ENCODE results near the gene TMEM63C.
A peak's percentile ranks its signal among the peaks of the same experiment; 100 is the strongest.

Gene TMEM63C

DNA sequence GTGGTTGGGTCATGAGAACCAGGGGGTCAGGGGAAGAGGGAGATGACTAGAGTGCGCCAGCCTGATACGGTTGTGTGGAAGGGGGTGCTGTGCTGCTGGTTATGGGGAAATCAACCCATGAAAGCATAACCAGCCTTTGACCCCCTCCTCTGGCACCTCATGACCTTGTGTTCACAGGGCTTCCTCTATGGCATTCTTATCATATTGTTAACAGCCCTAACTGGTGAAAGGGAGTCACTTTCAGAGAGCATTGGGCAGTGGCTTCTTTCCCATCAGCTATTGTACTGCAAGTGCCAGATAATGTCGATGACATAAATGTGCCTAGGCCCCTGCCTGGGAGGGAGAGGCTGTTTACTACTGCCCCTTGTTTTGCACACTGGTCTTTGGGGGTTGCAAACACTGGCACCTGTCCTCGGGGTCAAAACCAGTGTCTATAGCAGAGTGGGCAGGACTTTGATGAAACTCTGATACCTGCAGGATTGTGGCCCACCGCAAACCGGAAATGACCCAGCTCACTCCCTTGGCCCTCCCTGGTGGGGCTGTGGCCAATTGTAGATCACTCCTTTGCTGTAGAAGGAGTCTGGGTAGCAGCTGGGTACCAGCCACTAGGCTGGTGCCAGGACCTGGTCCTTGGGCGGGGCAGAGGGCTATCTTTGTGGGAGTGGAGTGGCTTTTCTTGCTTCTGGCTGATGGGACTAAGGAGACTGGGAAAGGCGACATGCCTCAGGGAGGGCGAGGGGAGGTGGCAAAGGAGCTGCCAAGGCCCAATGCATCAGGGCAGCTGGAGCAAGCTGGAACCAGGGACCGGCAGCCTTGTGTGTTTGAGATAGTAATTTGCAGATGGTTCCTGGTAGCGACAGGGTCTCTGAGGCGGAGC lies 634 bp upstream of the TMEM63C start:
- peak; percentile 48 for ATAC-seq
- TF ChIP-seq, protein P1, sequence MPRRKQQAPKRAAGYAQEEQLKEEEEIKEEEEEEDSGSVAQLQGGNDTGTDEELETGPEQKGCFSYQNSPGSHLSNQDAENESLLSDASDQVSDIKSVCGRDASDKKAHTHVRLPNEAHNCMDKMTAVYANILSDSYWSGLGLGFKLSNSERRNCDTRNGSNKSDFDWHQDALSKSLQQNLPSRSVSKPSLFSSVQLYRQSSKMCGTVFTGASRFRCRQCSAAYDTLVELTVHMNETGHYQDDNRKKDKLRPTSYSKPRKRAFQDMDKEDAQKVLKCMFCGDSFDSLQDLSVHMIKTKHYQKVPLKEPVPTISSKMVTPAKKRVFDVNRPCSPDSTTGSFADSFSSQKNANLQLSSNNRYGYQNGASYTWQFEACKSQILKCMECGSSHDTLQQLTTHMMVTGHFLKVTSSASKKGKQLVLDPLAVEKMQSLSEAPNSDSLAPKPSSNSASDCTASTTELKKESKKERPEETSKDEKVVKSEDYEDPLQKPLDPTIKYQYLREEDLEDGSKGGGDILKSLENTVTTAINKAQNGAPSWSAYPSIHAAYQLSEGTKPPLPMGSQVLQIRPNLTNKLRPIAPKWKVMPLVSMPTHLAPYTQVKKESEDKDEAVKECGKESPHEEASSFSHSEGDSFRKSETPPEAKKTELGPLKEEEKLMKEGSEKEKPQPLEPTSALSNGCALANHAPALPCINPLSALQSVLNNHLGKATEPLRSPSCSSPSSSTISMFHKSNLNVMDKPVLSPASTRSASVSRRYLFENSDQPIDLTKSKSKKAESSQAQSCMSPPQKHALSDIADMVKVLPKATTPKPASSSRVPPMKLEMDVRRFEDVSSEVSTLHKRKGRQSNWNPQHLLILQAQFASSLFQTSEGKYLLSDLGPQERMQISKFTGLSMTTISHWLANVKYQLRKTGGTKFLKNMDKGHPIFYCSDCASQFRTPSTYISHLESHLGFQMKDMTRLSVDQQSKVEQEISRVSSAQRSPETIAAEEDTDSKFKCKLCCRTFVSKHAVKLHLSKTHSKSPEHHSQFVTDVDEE (CRISPR knock-in tag; IDR thresholded peaks at IDR 0.05) = no peak
- no peak for TF ChIP-seq ZFP3 (CRISPR knock-in tag; IDR thresholded peaks at IDR 0.05)
- TF ChIP-seq ZNF70 (CRISPR knock-in tag; IDR thresholded peaks at IDR 0.05) = peak; percentile 92

DNA sequence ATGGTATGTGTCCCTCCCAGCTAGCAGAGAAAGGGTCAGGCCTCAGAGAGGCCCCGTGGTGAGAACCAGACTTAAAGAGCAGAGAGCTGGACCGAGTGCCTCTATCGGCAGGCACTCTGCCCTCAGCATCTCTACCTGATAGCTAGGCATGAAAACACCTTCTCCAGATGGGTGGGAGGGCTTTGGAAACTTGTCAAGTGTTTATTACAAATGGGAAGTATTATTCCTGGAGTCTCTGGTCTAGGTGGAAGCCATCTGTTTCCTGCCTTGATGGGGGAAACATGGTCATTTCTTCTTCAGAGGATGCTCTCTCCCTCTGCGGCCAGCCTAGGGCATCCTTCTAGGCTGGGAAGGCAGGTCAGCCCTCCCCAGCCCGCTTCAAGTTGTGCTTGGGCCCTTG lies 2.3 kb downstream of the TMEM63C start:
- TF ChIP-seq SNAI2 (CRISPR knock-in tag; IDR thresholded peaks at IDR 0.05) (no peak), TCF4 (CRISPR knock-in tag; IDR thresholded peaks at IDR 0.05; ENCODE audit: borderline replicate concordance) (no peak), ZNF565 (CRISPR knock-in tag; conservative IDR thresholded peaks at IDR 0.05; ENCODE audit: low read depth) (no peak), ZNF8 (CRISPR knock-in tag; IDR thresholded peaks at IDR 0.05) (no peak), CSDC2 (CRISPR knock-in tag; IDR thresholded peaks at IDR 0.05) (no peak), ISL1 (CRISPR knock-in tag; IDR thresholded peaks at IDR 0.05) (no peak), PPARA (CRISPR knock-in tag; IDR thresholded peaks at IDR 0.05; ENCODE audit: borderline replicate concordance) (no peak), RARB (CRISPR knock-in tag; IDR thresholded peaks at IDR 0.05) (no peak), ARNTL (CRISPR knock-in tag; IDR thresholded peaks at IDR 0.05; ENCODE audit: borderline replicate concordance, low read depth) (no peak), GLIS3 (CRISPR knock-in tag; IDR thresholded peaks at IDR 0.05) (no peak), ZFP30 (CRISPR knock-in tag; IDR thresholded peaks at IDR 0.05) (no peak), OSR1 (CRISPR knock-in tag; IDR thresholded peaks at IDR 0.05) (no peak)
- TF ChIP-seq, protein P1 (CRISPR knock-in tag; IDR thresholded peaks at IDR 0.05) = no peak
- ATAC-seq = no peak

DNA sequence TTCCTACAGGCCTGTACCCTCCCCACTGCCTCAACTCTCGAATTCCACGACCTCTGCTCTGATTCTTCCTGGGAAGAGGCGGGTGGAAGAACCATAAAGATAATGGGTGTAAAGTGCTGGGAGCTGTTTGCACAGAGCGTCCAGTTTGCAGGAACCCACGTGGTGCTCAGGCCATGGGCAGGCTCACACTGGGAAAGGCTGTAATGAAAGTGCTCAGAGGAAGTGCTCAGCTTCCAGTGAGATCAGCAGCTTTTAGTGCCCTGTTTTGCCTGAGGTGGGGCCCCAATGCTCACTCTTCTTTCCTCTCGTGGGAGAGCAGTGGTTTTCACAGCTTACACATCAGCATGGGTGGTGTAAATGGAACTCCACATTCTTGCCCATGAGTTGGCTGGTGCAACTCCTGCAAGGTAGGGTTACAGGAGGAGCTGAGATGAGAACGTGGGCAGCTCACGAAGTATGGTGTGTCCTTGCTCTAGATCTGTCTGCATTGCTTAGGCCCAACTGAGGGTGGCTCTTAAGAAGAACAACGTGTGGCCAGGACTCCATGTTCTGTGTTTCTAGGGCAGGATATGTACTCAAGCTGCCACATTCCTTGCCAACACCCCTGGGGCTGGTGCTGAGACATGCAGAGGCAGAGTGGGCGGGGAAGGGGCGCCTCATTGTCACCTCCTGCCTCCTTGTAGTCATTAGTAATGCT lies 2.9 kb downstream of the TMEM63C start:
- no peak for TF ChIP-seq BACH2 (CRISPR knock-in tag; IDR thresholded peaks at IDR 0.05; ENCODE audit: borderline replicate concordance)
- TF ChIP-seq, protein P2, sequence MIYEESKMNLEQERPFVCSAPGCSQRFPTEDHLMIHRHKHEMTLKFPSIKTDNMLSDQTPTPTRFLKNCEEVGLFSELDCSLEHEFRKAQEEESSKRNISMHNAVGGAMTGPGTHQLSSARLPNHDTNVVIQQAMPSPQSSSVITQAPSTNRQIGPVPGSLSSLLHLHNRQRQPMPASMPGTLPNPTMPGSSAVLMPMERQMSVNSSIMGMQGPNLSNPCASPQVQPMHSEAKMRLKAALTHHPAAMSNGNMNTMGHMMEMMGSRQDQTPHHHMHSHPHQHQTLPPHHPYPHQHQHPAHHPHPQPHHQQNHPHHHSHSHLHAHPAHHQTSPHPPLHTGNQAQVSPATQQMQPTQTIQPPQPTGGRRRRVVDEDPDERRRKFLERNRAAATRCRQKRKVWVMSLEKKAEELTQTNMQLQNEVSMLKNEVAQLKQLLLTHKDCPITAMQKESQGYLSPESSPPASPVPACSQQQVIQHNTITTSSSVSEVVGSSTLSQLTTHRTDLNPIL (CRISPR knock-in tag; IDR thresholded peaks at IDR 0.05; ENCODE audit: low read depth) = no peak
- no peak for TF ChIP-seq ZC3H10 (CRISPR knock-in tag; IDR thresholded peaks at IDR 0.05)
- TF ChIP-seq ARNTL (CRISPR knock-in tag; IDR thresholded peaks at IDR 0.05; ENCODE audit: borderline replicate concordance, low read depth) = no peak
- no peak for TF ChIP-seq ZFP30 (CRISPR knock-in tag; IDR thresholded peaks at IDR 0.05)
- TF ChIP-seq ZFP3 (CRISPR knock-in tag; IDR thresholded peaks at IDR 0.05) = no peak
- no peak for TF ChIP-seq GLIS3 (CRISPR knock-in tag; IDR thresholded peaks at IDR 0.05)
- no peak for TF ChIP-seq CSDC2 (CRISPR knock-in tag; IDR thresholded peaks at IDR 0.05)
- TF ChIP-seq RARB (CRISPR knock-in tag; IDR thresholded peaks at IDR 0.05) = no peak
- TF ChIP-seq, protein P3, sequence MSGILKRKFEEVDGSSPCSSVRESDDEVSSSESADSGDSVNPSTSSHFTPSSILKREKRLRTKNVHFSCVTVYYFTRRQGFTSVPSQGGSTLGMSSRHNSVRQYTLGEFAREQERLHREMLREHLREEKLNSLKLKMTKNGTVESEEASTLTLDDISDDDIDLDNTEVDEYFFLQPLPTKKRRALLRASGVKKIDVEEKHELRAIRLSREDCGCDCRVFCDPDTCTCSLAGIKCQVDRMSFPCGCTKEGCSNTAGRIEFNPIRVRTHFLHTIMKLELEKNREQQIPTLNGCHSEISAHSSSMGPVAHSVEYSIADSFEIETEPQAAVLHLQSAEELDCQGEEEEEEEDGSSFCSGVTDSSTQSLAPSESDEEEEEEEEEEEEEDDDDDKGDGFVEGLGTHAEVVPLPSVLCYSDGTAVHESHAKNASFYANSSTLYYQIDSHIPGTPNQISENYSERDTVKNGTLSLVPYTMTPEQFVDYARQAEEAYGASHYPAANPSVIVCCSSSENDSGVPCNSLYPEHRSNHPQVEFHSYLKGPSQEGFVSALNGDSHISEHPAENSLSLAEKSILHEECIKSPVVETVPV (CRISPR knock-in tag; IDR thresholded peaks at IDR 0.05) = no peak
- TF ChIP-seq, protein P4, sequence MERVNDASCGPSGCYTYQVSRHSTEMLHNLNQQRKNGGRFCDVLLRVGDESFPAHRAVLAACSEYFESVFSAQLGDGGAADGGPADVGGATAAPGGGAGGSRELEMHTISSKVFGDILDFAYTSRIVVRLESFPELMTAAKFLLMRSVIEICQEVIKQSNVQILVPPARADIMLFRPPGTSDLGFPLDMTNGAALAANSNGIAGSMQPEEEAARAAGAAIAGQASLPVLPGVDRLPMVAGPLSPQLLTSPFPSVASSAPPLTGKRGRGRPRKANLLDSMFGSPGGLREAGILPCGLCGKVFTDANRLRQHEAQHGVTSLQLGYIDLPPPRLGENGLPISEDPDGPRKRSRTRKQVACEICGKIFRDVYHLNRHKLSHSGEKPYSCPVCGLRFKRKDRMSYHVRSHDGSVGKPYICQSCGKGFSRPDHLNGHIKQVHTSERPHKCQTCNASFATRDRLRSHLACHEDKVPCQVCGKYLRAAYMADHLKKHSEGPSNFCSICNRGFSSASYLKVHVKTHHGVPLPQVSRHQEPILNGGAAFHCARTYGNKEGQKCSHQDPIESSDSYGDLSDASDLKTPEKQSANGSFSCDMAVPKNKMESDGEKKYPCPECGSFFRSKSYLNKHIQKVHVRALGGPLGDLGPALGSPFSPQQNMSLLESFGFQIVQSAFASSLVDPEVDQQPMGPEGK (CRISPR knock-in tag; IDR thresholded peaks at IDR 0.05; ENCODE audit: borderline replicate concordance) = no peak
- no peak for TF ChIP-seq TOX (CRISPR knock-in tag; IDR thresholded peaks at IDR 0.05; ENCODE audit: borderline replicate concordance)
- TF ChIP-seq, protein P1 (CRISPR knock-in tag; IDR thresholded peaks at IDR 0.05) = no peak
- no peak for TF ChIP-seq ZNF8 (CRISPR knock-in tag; IDR thresholded peaks at IDR 0.05)
- TF ChIP-seq PPARA (CRISPR knock-in tag; IDR thresholded peaks at IDR 0.05; ENCODE audit: borderline replicate concordance) = no peak
- ATAC-seq = no peak
